CD4-positive, alpha-beta T cell (primary cell): ENCODE data around the gene HINT1. TPM values are rescaled to one million over a fixed set of nuclear protein-coding genes. Genes with fewer than 3 reads are reported as not detected.

Source experiments
- ATAC-seq: fragments of 200-7000 bp; cut with Tn5 transposase; one replicate; pipeline ENCODE4 v1.10.0; 2022; ENCODE audit warnings: mild to moderate bottlenecking; ENCODE audit not compliant: poor library complexity
- CTCF ChIA-PET: fragments of 350-600 bp; sonication (Branson Sonifier 250); formaldehyde crosslinking; loops from one replicate; lab custom pipeline; 2021; ENCODE audit warnings: antibody characterized with exemption, inconsistent platforms; lab: Charles Lee
- POLR2A ChIA-PET: fragments of 350-600 bp; sonication (Branson Sonifier 250); formaldehyde crosslinking; loops from one replicate; lab custom pipeline; 2021; ENCODE audit warnings: antibody characterized with exemption, inconsistent platforms; lab: Charles Lee
- DNase-seq, 14 experiments: peaks; one replicate each; pipeline ENCODE4 v3.0.0-alpha.2; 2013 to 2020; ENCODE audit warnings: mixed read lengths in 2 of 14
- H3K27ac ChIP-seq, 2 donors: one replicate each; pipeline versions ENCODE4 v1.5.1 to v1.7.0; 2013; ENCODE audit warnings: low read length in 2 of 2, low read depth in 1 of 2, mild to moderate bottlenecking in 1 of 2
- H3K27me3 ChIP-seq, 2 experiments: 1 replicate in 1 of 2; 2 replicates in 1 of 2; pipeline versions ENCODE4 v1.6.1 to v1.7.0; 2013; ENCODE audit warnings: low read length in 2 of 2, control low read depth in 1 of 2, mild to moderate bottlenecking in 1 of 2, moderate library complexity in 1 of 2; ENCODE audit not compliant: insufficient read depth in 2 of 2, control insufficient read depth in 1 of 2
- H3K36me3 ChIP-seq: one replicate; pipeline ENCODE4 v1.6.1; 2013; ENCODE audit warnings: low read length, control low read depth; ENCODE audit not compliant: insufficient read depth
- H3K4me1 ChIP-seq: one replicate; pipeline ENCODE4 v1.6.1; 2013; ENCODE audit warnings: low read length, control low read depth; ENCODE audit not compliant: insufficient read depth
- H3K4me3 ChIP-seq: one replicate; pipeline ENCODE4 v1.5.1; 2013; ENCODE audit warnings: mild to moderate bottlenecking, low read length, moderate library complexity
- H3K9me3 ChIP-seq, 2 experiments: 1 replicate in 1 of 2; 2 replicates in 1 of 2; pipeline versions ENCODE4 v1.6.1 to v1.7.0; 2013; ENCODE audit warnings: low read length in 2 of 2, mild to moderate bottlenecking in 2 of 2, control low read depth in 1 of 2, moderate library complexity in 1 of 2; ENCODE audit not compliant: control insufficient read depth in 1 of 2, insufficient read depth in 1 of 2
- H3K27ac Mint-ChIP-seq: one replicate; pipeline ENCODE4 v1.8.0; 2020; ENCODE audit warnings: mixed read lengths
- H3K27me3 Mint-ChIP-seq: one replicate; pipeline ENCODE4 v1.8.0; 2021; ENCODE audit warnings: mixed read lengths
- H3K36me3 Mint-ChIP-seq: one replicate; pipeline ENCODE4 v1.8.0; 2021; ENCODE audit warnings: low read depth, mixed read lengths
- H3K4me1 Mint-ChIP-seq: one replicate; pipeline ENCODE4 v1.8.0; 2021; ENCODE audit warnings: low read depth, mixed read lengths
- H3K4me3 Mint-ChIP-seq: one replicate; pipeline ENCODE4 v1.8.0; 2020; ENCODE audit warnings: mild to moderate bottlenecking, mixed read lengths
- H3K9me3 Mint-ChIP-seq: one replicate; pipeline ENCODE4 v1.8.0; 2020; ENCODE audit warnings: mixed read lengths
- intact Hi-C, 2 experiments: fragments of 100-400 bp; cut with DNase I in 1 of 2; cut with micrococcal nuclease in 1 of 2; formaldehyde crosslinking; loops; one replicate each; pipeline versions ENCODE4 v1.15.1 to v1.9.0; 2023 to 2025; cut with DNase I, micrococcal nuclease
- total RNA-seq, 174 experiments: library from RNA in 2 of 174; stranded (reverse) in 2 of 174; gene quantifications; one replicate each; pipeline ENCODE4 v1.2.3 and lab custom pipeline; 2021 to 2026
- TF ChIP-seq, protein P1 (sequence below): fragments of 200-600 bp; IDR thresholded peaks from one replicate; pipeline ENCODE4 v1.8.0; 2022; ENCODE audit warnings: antibody characterized with exemption, mild to moderate bottlenecking

Gene HINT1
- total RNA-seq, 2 experiments from 2014 or later, result 257 to 263 TPM

DNA sequence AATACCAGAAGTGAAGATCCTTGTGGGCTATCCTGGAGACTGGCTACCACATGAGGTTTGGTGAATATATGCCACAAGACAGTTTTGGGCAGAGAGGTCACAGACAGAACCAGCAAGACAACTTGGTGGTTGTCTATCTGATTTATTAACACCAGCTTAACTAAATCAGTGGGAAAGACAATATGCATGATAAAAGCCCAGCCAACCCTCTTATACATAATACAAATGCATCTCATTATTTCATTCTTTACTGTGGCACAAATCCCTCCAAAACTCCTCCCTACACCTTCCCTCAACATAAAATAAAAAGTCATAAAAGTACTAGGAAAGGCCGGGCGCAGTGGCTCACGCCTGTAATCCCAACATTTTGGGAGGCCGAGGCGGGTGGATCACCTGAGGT lies 8.1 kb downstream of the HINT1 start:
- H3K9me3 ChIP-seq, result peaks cover 0 to 5% of the 10 kb centered on the region in 2 experiments
- POLR2A ChIA-PET, result interaction anchor here (1.9 kb wide), 1 partner anchor 96 kb away, joined by 5 read pairs; no protein-coding TSS in a partner anchor
- peaks cover 42% of the 10 kb centered on the region for H3K36me3 ChIP-seq
- peaks cover 63% of the 10 kb centered on the region for H3K36me3 Mint-ChIP-seq
- peak overlapping the region in 1 of 2 donors; percentile 23 for H3K27ac ChIP-seq
- no peak overlapping the region for H3K4me3 ChIP-seq
- peaks cover 19% of the 10 kb centered on the region for H3K4me1 ChIP-seq
- intact Hi-C loops, result no loop called here
- DNase-seq (no peak), ATAC-seq (no peak)
- H3K4me1 Mint-ChIP-seq, result peaks cover 43% of the 10 kb centered on the region
- H3K27ac Mint-ChIP-seq, result peak overlapping the region; percentile 51
- H3K27me3 Mint-ChIP-seq, result no peaks in the 10 kb centered on the region
- H3K27me3 ChIP-seq, result no peaks in the 10 kb centered on the region
- no peak overlapping the region for H3K4me3 Mint-ChIP-seq
- CTCF ChIA-PET, result no interaction called here
- TF ChIP-seq, protein P1, sequence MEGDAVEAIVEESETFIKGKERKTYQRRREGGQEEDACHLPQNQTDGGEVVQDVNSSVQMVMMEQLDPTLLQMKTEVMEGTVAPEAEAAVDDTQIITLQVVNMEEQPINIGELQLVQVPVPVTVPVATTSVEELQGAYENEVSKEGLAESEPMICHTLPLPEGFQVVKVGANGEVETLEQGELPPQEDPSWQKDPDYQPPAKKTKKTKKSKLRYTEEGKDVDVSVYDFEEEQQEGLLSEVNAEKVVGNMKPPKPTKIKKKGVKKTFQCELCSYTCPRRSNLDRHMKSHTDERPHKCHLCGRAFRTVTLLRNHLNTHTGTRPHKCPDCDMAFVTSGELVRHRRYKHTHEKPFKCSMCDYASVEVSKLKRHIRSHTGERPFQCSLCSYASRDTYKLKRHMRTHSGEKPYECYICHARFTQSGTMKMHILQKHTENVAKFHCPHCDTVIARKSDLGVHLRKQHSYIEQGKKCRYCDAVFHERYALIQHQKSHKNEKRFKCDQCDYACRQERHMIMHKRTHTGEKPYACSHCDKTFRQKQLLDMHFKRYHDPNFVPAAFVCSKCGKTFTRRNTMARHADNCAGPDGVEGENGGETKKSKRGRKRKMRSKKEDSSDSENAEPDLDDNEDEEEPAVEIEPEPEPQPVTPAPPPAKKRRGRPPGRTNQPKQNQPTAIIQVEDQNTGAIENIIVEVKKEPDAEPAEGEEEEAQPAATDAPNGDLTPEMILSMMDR, result no peak
- no peaks in the 10 kb centered on the region for H3K9me3 Mint-ChIP-seq

DNA sequence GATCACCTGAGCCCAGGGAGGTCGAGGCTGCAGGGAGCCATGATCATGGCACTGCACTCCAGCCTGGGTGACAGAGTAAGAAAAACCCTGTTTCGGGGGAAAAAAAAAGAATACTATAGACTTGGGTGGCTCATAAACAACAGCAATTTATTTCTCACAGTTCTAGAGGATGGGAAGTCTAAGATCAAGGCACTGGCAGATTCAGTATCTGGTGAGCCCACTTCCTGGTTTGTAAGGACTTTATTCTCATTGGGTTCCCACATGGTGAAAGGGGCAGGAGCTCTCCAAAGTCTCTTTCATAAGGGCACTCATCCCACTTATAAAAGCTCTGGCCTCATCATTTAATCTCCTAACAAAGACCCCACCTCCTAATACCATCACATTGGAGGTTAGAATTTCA lies 8.7 kb downstream of the HINT1 start:
- intact Hi-C loops, result no loop called here
- Mint-ChIP-seq H3K27me3 (no peaks in the 10 kb centered on the region), H3K36me3 (peaks cover 58% of the 10 kb centered on the region), H3K4me3 (no peak overlapping the region), H3K27ac (peak overlapping the region; percentile 51), H3K4me1 (peaks cover 39% of the 10 kb centered on the region), H3K9me3 (no peaks in the 10 kb centered on the region)
- ChIA-PET POLR2A (interaction anchor here (1.9 kb wide), 1 partner anchor 96 kb away, joined by 5 read pairs; no protein-coding TSS in a partner anchor), CTCF (no interaction called here)
- Histone ChIP-seq H3K9me3 (peaks cover 0 to 5% of the 10 kb centered on the region in 2 experiments), H3K27ac (no peak overlapping the region), H3K4me1 (peaks cover 15% of the 10 kb centered on the region), H3K36me3 (peaks cover 36% of the 10 kb centered on the region), H3K27me3 (no peaks in the 10 kb centered on the region), H3K4me3 (no peak overlapping the region)
- no peak for ATAC-seq
- TF ChIP-seq, protein P1, result no peak
- no peak for DNase-seq

DNA sequence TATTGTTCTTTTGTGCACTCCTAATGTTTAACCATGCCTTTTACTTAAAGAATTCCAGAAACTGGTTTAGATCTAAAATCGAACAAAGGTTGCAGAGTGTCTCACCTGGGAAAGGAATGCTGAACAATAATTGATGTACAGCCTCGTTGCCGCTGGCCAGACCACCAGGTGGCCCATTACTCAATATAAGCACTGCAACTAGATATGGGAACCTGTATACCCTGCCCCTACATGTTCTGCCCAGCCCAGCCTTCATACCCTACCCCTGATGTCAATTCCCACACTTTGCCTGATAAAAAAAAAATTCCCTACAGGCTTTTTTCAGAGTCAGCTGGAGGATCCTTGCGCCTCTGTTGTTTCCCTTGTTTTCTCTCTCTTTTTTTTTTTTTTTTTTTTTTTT lies 13.8 kb downstream of the HINT1 start:
- no peak for DNase-seq
- Histone ChIP-seq H3K4me3 (no peak overlapping the region), H3K27ac (no peak overlapping the region), H3K4me1 (peaks cover 4% of the 10 kb centered on the region), H3K36me3 (no peaks in the 10 kb centered on the region), H3K27me3 (no peaks in the 10 kb centered on the region), H3K9me3 (peaks cover 0 to 3% of the 10 kb centered on the region in 2 experiments)
- ChIA-PET POLR2A (interaction anchor here (2.1 kb wide), 1 partner anchor 12 kb away, joined by 5 read pairs; no protein-coding TSS in a partner anchor), CTCF (interaction anchor here (0.6 kb wide), 1 partner anchor 112 kb away, joined by 3 read pairs; no protein-coding TSS in a partner anchor)
- no peak for ATAC-seq
- H3K36me3 Mint-ChIP-seq, result peaks cover 6% of the 10 kb centered on the region
- H3K4me1 Mint-ChIP-seq, result peaks cover 4% of the 10 kb centered on the region
- TF ChIP-seq, protein P1, result no peak
- no peak overlapping the region for H3K27ac Mint-ChIP-seq
- intact Hi-C loops, result no loop called here
- no peaks in the 10 kb centered on the region for H3K9me3 Mint-ChIP-seq
- no peak overlapping the region for H3K4me3 Mint-ChIP-seq
- H3K27me3 Mint-ChIP-seq, result no peaks in the 10 kb centered on the region
